K562 (cell line): ENCODE results near the gene GCN1. TPM values are rescaled to one million over a fixed set of nuclear protein-coding genes. Genes with fewer than 3 reads are reported as not detected.

Source experiments
- ADNP ChIP-seq: fragments of 200-800 bp; sonication (Bioruptor generic); IDR thresholded peaks from 2 replicates; pipeline ENCODE4 v1.6.1; 2016; ENCODE audit warnings: missing genetic modification characterization, missing compliant biosample characterization
- AFF1 ChIP-seq, 2 experiments: fragments of 450-650 bp; IDR thresholded peaks; 2 replicates each; pipeline ENCODE4 v1.6.1; 2018; ENCODE audit warnings: mild to moderate bottlenecking in 2 of 2, low read depth in 1 of 2; ENCODE audit not compliant: partially characterized antibody in 2 of 2
- CBFB ChIP-seq: sonication (generic); formaldehyde crosslinking; IDR thresholded peaks from 2 replicates; pipeline ENCODE4 v1.4.0; 2020; ENCODE audit warnings: mild to moderate bottlenecking, missing genetic modification reagents
- CCNT2 ChIP-seq: IDR thresholded peaks from 2 replicates; pipeline ENCODE4 v1.6.1; 2011; ENCODE audit warnings: borderline replicate concordance, low read depth, mild to moderate bottlenecking, moderate library complexity, mixed read lengths, low read length; ENCODE audit not compliant: insufficient read length; ENCODE audit errors: extremely low read depth
- CHD2 ChIP-seq: IDR thresholded peaks from 2 replicates; pipeline ENCODE4 v1.6.1; 2011; ENCODE audit warnings: low read depth, low read length
- DMBX1 ChIP-seq: fragments of 250-450 bp; sonication (Bioruptor Pico); IDR thresholded peaks from 2 replicates; pipeline ENCODE4 v1.8.0; 2022; ENCODE audit warnings: inconsistent platforms, mild to moderate bottlenecking, moderate library complexity, borderline replicate concordance
- ELF2 ChIP-seq: fragments of 250-450 bp; sonication (Bioruptor Pico); IDR thresholded peaks from 2 replicates; pipeline ENCODE4 v1.5.0; 2021; ENCODE audit warnings: mild to moderate bottlenecking
- EP400 ChIP-seq: fragments of 450-650 bp; IDR thresholded peaks from 2 replicates; pipeline ENCODE4 v1.6.1; 2017; ENCODE audit warnings: antibody characterized with exemption, mild to moderate bottlenecking, moderate library complexity
- GTF2A2 ChIP-seq: IDR thresholded peaks from 2 replicates; pipeline ENCODE4 v1.6.1; 2016; ENCODE audit warnings: mild to moderate bottlenecking, missing genetic modification characterization, missing compliant biosample characterization
- HCFC1 ChIP-seq: IDR thresholded peaks from 2 replicates; pipeline ENCODE4 v1.6.1; 2012; ENCODE audit warnings: low read depth, low read length, improper control_type of control experiment
- HNRNPK ChIP-seq: fragments of 200-400 bp; formaldehyde crosslinking; IDR thresholded peaks from one replicate; pipeline ENCODE4 v1.6.1; 2018; ENCODE audit warnings: mild to moderate bottlenecking, low read depth, low read length; ENCODE audit not compliant: poor library complexity, severe bottlenecking
- HNRNPUL1 ChIP-seq: fragments of 200-400 bp; formaldehyde crosslinking; IDR thresholded peaks from 2 replicates; pipeline ENCODE4 v1.6.1; 2017; ENCODE audit warnings: low read length
- RFX1 ChIP-seq: fragments of 450-650 bp; IDR thresholded peaks from 2 replicates; pipeline ENCODE4 v1.6.1; 2016; ENCODE audit warnings: mild to moderate bottlenecking, moderate library complexity
- RNF219 ChIP-seq: fragments of 250-450 bp; sonication (Bioruptor Pico); IDR thresholded peaks from 2 replicates; pipeline ENCODE4 v1.5.0; 2022; ENCODE audit warnings: mild to moderate bottlenecking
- ZBTB1 ChIP-seq: sonication (generic); formaldehyde crosslinking; IDR thresholded peaks from 2 replicates; pipeline ENCODE4 v1.8.1; 2023; ENCODE audit warnings: missing genetic modification reagents, low read depth, mild to moderate bottlenecking, borderline replicate concordance
- ZFP36 ChIP-seq: fragments of 150-350 bp; IDR thresholded peaks from 2 replicates; pipeline ENCODE4 v1.6.1; 2018; ENCODE audit warnings: low read length, low read depth; ENCODE audit not compliant: partially characterized antibody
- ZNF165 ChIP-seq: fragments of 250-450 bp; sonication (Bioruptor Pico); IDR thresholded peaks from 2 replicates; pipeline ENCODE4 v1.4.0; 2020; ENCODE audit warnings: borderline replicate concordance
- ZNF232 ChIP-seq: sonication (generic); formaldehyde crosslinking; IDR thresholded peaks from 2 replicates; pipeline ENCODE4 v1.8.0; 2022; ENCODE audit warnings: mild to moderate bottlenecking, missing genetic modification reagents
- ZNF507 ChIP-seq: conservative IDR thresholded peaks from 2 replicates; pipeline ENCODE4 v1.6.1; 2017; ENCODE audit warnings: missing genetic modification characterization, missing compliant biosample characterization
- ZNF561 ChIP-seq: fragments of 450-650 bp; formaldehyde crosslinking; conservative IDR thresholded peaks from 2 replicates; pipeline ENCODE4 v1.4.0; 2020; ENCODE audit warnings: mild to moderate bottlenecking, moderate library complexity
- ZNF699 ChIP-seq: fragments of 250-450 bp; sonication (Bioruptor Pico); IDR thresholded peaks from 2 replicates; pipeline ENCODE4 v1.8.0; 2021; ENCODE audit warnings: mild to moderate bottlenecking, moderate library complexity; ENCODE audit not compliant: insufficient replicate concordance
- ZZZ3 ChIP-seq: fragments of 450-650 bp; IDR thresholded peaks from 2 replicates; pipeline ENCODE4 v1.6.1; 2016; ENCODE audit warnings: antibody characterized with exemption, mild to moderate bottlenecking, moderate library complexity
- polyA plus RNA-seq, 8 experiments: library from polyadenylated mRNA; depleted of rRNA in 4 of 8; stranded (reverse) in 5 of 8; unstranded in 3 of 8; fragments of >200 nt; fragmentation: Nextera tagmentation in 2 of 8; fragmentation: Illumina TruSeq in 1 of 8; extraction: Ambion mirVana in 2 of 8; extraction: Trizol in 1 of 8; gene quantifications; 2 replicates each; pipeline versions ENCODE4 v1.2.1 to v1.2.3, GENCODE V29; 2011 to 2014; ENCODE audit warnings: inconsistent platforms in 1 of 8, missing spikeins in 1 of 8
- total RNA-seq, 7 experiments: library from RNA; depleted of rRNA in 6 of 7; stranded (reverse); fragments of >200 nt in 6 of 7; fragmentation: Illumina TruSeq in 2 of 7; extraction: Trizol in 2 of 7; gene quantifications; 2 replicates each; pipeline versions ENCODE4 v1.2.1 to v1.2.3, GENCODE V29; 2011 to 2021; ENCODE audit warnings: low replicate concordance in 1 of 7
- TF ChIP-seq, protein P1 (sequence below), 2 experiments: fragments of 450-650 bp in 1 of 2; sonication (generic) in 1 of 2; formaldehyde crosslinking; conservative IDR thresholded peaks; 2 replicates each; pipeline versions ENCODE4 v1.4.0 to v1.8.1; 2020 to 2022; ENCODE audit warnings: mild to moderate bottlenecking in 1 of 2, missing genetic modification reagents in 1 of 2

GCN1 gene
- total and polyA plus RNA-seq, 9 of the 15 experiments (the other 6 are each of a cell fraction or from before 2014, with no cell fraction given), result 11.9 to 190 (median 51.7) TPM

GRCh38 chr12:120242275-120242799, 47.8 kb upstream of the GCN1 start (continued):
- TF ChIP-seq, protein P1, sequence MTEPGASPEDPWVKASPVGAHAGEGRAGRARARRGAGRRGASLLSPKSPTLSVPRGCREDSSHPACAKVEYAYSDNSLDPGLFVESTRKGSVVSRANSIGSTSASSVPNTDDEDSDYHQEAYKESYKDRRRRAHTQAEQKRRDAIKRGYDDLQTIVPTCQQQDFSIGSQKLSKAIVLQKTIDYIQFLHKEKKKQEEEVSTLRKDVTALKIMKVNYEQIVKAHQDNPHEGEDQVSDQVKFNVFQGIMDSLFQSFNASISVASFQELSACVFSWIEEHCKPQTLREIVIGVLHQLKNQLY (CRISPR knock-in tag; conservative IDR thresholded peaks at IDR 0.05), result no peak
- TF ChIP-seq ZNF507 (tag) (no peak), RFX1 (no peak), ADNP (peak; percentile 87), ZNF699 (CRISPR knock-in tag) (no peak), ZBTB1 (CRISPR knock-in tag) (peak; percentile 88; the same call in 1 of the 2 replicates), ELF2 (CRISPR knock-in tag) (no peak), ZFP36 (peak; percentile 29), ZNF232 (no peak), ZNF561 (CRISPR knock-in tag) (no peak), EP400 (peak; percentile 76), ZNF165 (CRISPR knock-in tag) (no peak), HNRNPUL1 (no peak), HCFC1 (no peak; the same call in 1 of the 2 replicates), GTF2A2 (tag) (no peak), CBFB (CRISPR knock-in tag) (peak; percentile 99), AFF1 (IDR thresholded peaks at IDR 0.05; ENCODE audit: low read depth in 1 of 2, partially characterized antibody in 2 of 2) (peak in 1 of 2 experiments; percentile 67), HNRNPK (no peak), CHD2 (no peak), CCNT2 (peak; percentile 88), ZZZ3 (no peak), DMBX1 (CRISPR knock-in tag) (peak; percentile 95), RNF219 (CRISPR knock-in tag) (no peak)
